NCI-H460 (cell line): ENCODE data around the gene HMHB1. TPM values are rescaled to one million over a fixed set of nuclear protein-coding genes. Genes with fewer than 3 reads are reported as not detected.

Experiments used
- DNase-seq: peaks from one replicate; pipeline ENCODE4 v3.0.0-alpha.2; 2016; ENCODE audit warnings: low read depth; ENCODE audit errors: extremely low read depth
- total RNA-seq: library from RNA; depleted of rRNA; stranded (reverse); fragments of >200 nt; shearing (Covaris generic); gene quantifications from 2 replicates; pipeline ENCODE4 v1.2.3, GENCODE V29; 2014

The HMHB1 gene
- total RNA-seq, 1 experiment from 2014 or later, result not detected

DNA sequence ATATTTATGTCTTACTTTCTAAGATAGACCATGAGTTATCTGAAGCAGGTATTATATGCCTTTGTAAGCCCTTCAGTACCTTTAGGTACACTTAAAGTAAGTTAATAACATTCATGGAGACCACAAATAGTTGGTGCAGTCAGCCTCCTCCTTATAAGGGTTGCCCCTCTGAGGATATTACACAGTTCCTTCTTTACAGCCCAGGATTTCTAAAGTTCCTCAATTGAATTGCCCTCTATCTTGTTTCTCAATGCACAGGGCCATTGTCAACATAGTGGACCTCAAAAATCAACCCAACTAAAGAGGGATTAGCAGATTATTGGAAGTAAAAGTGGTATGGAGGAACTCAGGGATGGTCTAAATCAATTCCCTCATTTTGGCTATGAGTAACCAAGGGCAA lies 50.3 kb downstream of the HMHB1 start:
- DNase-seq, result no peak

- DNase-seq, result no peak
Measured at GRCh38 chr5:143865426-143866025, 53.6 kb downstream of the HMHB1 start.
